Glomerular visceral epithelial cell (primary cell): ENCODE results near the gene PCDHGB3.

Experiments
- DNase-seq: peaks from one replicate; pipeline ENCODE4 v3.0.0-alpha.2; 2016; ENCODE audit errors: extremely low spot score

PCDHGB3 gene

GRCh38 chr5:141419074-141419880 is 49.2 kb downstream of the PCDHGB3 start:
- no peak for DNase-seq

GRCh38 chr5:141420855-141421488 is 50.9 kb downstream of the PCDHGB3 start, which contains the start of gene PCDHGA11:
TSS of gene PCDHGA11 (plus strand) at chr5:141421051. CDS start at chr5:141421228, 177 bp downstream.
- peak; percentile 53 for DNase-seq

GRCh38 chr5:141421489-141421855 is 51.4 kb downstream of the PCDHGB3 start:
- no peak for DNase-seq
